DMS 273 treated with DMSO at 0.1 percent for 48 hours (cell line): Measurements from ENCODE around the gene CDC42EP3.

Experiments
- DNase-seq: peaks from one replicate; lab custom pipeline; 2025; lab: John Stamatoyannopoulos, UW

CDC42EP3 gene

DNA sequence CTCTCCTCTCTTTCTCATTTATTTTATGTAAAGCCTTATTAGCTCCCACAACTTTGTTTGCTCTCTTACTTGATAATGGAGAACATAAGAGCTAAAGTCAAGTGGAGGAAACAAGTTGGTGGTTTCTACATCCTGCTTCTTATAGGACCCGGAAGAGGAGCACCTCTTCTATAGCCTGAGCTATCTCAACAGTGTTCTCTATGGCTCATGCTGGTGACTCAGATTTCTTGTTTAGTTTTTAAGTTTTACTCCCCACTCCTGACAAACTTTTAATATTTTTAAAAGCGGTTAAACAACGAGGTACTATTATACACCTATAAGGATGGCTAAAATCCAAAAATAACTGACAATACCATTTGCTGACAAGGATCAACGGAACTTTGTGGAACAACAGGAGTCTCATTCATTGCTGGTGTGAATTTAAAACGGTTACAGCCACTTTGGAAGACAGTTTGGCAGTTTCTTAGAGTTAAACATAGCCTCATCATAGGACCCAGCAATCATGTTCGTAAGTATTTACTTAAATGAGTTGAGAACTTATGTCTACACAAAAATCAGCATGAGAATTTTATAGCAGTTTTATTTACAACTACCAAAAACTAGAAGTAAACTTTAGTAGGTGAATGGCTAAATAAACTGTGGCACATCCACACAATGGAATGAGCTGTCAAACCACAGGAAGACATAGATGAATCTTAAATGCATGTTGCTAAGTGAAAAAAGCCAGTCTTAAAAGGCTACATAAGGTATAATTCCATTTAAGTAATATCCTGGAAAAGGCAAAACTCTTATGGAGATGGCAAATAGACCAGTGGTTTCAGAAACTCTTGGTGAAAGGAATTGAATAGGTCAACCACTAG lies 12.7 kb upstream of the CDC42EP3 start:
- no peak for DNase-seq

DNA sequence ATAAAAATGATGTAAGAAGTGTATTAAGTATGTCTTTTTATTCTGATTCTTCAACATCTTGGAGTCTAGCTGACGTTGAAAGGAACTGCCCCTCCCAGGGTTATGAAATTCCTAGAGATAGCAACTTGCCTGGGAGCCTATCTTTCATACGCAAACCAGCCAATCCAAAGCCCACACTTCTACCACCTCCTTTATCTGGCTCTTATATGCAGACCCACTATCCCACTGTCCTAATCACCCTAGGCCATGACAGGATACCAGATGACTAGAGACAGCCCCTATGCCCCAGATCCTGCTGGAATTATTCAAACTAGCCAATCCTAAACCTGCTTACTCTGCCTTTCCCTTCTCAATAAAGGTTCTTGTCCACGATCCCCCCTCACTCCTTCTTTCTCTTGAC lies 11.8 kb upstream of the CDC42EP3 start:
- DNase-seq, result no peak

DNA sequence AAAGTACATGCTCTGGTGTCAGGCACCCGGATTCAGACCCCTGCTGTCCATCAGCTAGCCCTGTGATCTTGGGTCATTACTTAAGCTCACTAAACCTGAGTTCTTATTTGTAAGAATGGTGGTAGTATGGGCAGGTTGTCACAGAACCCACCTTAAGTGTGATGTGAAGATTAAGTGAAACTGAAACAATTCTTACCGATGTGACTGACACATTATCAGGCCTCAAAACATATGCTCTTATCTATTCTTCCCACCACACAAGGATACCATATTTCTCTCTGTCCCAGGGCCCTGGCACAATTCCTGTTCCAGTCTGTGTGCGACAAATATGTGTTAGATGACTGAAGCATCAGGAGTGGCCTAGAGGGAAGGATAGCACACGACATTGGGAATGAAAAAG lies 11.0 kb upstream of the CDC42EP3 start:
- DNase-seq, result no peak

DNA sequence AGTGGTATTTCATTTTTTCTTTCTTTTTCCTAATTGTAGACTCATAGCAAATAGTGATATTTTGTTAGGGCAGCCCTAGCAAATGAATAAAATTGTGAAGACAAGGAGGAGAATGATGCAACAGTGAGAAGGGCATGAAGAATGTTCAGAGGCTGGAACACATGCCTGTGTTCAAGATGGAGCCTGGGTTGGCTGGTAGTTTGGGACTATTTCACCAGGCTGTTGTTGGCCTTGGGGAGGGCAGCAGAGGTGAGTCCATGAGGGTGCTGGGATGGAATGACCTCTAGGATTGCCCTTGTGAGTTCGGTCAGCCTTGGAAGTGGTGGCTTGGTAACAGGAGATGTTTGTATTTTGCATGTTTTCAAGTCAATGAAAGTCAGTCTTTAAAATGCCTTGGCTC lies 10.1 kb upstream of the CDC42EP3 start:
- DNase-seq, result no peak

DNA sequence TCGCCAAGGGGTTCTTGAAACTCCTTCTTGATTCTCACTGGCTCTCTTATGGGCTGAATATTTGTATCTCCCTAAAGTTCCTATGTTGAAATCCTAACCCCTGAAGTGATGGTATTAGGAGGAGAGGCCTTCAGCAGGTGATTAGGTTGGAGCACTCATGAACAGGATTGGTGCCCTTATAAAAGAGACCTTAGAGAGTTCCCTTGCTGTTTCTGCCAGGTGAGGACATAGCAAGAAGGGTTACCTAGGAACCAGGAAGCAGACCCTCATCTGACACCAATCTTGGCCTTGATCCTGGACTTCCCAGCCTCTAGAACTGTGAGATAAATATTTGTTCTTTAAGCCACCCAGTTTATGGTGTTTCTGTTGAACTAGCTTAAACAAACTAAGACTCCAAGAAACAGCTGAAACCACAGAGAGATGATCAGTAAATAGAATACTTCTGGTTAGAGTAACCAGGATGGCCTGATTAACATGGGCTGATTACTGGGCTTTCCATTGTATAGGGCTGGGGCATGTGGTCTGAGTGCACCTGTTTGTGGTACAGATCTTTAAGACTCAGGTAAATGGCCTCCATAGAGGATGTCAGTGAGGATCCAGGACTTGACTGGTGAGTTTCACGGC lies 7.7 kb upstream of the CDC42EP3 start:
- DNase-seq, result no peak

GRCh38 chr2:37676274-37676673 lies 4.8 kb upstream of the CDC42EP3 start:
- no peak for DNase-seq

- DNase-seq, result no peak
These were observed 3.5 kb upstream of the CDC42EP3 start for GRCh38 chr2:37674946-37675345.

DNA sequence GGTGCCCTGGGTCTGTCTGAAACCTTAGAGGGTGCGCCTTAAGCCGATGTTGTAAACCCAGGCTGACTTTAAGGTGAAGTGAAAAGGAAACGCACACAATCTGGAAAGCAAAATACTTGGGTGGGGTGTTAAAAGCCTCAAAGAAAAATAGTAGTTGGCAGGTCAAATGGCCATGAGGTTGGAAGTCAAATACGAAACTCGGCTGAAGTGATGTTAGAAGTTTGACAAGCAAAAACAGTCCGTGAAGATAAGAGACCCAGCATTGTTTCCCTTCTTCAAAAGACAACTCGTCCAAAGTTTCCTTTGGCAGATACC lies 1.4 kb upstream of the CDC42EP3 start:
- no peak for DNase-seq

DNA sequence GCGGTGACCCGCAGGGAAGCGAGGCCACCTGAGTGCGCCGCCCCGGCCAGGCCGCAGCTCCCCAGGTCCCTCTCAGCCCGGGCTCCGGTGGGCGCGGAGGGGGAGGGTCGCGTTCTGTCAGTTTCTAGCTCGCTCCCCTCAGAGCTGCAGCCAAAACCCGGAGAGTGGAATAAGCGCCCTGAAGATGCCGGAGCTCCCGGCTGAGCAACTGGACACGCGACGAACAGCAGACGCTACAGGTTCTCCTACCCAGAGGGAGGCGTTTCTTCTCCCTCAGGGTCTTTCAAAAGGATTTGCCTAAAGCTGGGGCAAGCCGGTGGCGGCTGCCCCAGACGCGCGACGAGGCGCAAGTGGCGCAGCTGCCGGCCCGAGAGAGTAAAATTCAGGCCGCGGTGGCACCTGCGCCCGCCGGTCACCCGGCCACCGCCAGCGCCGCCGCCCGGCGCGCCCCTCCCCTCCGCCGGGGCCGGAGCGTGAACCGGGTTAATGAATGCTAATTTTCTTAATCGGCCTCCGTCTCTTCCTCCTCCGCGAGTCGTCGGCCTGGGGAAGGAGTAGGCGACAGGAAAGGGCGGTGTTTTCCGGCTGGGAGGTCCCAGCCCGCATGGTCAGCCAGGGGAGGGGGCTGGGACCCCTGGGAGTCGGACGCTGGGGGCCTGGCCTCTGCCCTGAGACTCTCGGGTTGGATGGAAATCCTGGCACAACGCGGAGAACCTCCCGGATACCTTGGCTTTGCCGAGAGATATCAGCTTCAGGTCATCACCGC lies 845 bp upstream of the CDC42EP3 start:
- peak; percentile 72 for DNase-seq

DNA sequence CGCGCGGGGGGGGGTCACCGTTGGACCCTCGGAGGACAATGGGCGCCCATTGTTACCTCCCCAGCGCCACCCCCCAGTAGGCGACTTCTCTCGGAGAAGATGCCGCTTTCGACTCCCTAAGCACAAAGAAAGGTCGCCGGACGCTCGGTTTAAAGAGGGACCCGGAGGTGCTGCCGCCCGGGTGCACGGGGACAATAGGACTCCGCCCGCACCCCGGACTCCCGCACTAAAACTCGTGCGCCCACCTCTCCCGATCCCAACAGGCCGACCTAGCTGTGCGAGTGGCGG lies 318 bp upstream of the CDC42EP3 start:
- peak; percentile 55 for DNase-seq

GRCh38 chr2:37670378-37671008 lies 949 bp downstream of the CDC42EP3 start:
- no peak for DNase-seq

- DNase-seq, result no peak
These were observed 2.0 kb downstream of the CDC42EP3 start for GRCh38 chr2:37669446-37669845.

DNA sequence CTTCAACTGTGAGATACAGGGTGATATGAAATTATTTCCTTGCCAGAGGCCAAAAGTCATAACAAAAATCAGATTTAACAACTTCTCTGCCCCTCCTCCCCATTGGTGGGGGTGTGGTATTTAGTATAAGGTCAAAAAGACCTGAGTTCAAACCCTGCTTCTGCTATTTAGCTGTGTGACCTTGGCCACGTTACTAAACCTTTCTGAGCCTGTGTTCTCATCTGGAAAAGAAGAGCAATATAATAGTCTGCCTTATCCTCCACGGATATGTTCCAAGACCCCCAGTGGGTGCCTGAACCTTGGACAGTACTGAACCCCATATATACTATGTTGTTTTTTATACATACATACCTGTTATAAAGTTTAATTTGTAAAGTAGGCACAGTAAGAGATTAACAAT lies 3.7 kb downstream of the CDC42EP3 start:
- no peak for DNase-seq

DNA sequence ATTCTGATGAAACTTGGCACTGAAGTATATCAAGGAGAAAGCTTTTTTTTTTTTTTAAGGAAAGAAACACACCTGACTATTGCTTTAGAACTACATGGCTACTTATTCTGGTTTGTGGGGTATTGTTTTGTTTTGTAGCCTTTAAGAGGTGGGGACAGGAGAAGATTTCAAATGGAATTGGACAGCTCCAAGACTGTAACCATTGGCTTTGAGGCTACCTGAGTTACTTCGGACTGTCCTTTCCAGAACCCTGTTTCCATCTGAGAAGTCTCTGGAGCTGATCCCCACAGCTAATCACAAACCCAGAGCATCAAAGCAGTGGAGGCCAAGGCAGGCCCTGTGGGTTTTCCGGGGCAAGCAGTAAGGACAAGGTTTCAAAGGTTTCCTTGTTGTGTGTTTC lies 4.7 kb downstream of the CDC42EP3 start:
- DNase-seq, result no peak

GRCh38 chr2:37665604-37666362 lies 5.7 kb downstream of the CDC42EP3 start:
- DNase-seq, result no peak

GRCh38 chr2:37665043-37665442 lies 6.4 kb downstream of the CDC42EP3 start:
- DNase-seq, result no peak

DNA sequence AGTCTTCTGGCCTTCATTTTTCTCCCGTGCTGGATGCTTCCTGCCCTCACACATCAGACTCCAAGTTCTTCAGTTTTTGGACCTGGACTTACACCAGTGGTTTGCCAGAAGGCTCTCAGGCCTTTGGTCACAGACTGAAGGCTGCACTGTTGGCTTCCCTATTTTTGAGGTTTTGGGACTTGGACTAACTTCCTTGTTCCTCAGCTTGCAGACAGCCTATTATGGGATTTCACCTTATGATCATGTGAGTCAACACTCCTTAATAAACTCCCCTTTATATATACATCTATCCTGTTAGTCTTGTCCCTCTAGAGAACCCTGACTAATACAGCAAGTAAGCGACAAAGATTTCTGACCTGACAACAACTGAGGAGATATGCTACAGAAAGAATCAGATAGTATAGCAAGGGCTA lies 7.2 kb downstream of the CDC42EP3 start:
- DNase-seq, result no peak

DNA sequence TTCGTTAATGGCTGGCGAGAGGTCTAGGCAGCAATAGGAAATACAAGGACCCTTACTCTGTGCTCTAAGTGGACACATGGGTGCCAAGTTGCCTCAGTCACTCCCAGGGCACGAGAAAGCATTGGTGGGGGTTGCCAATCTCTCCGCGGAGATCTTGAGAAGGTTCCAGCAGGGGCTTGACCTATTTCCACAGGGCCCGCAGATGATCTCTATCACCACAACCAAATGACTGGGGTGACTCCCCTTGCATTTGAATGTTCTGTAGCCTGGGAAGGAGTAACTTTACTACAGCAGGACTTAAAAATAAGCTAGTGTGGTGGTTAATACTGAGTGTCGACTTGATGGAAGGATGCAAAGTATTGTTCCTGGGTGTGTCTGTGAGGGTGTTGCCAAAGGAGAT lies 8.1 kb downstream of the CDC42EP3 start:
- DNase-seq, result no peak

- no peak for DNase-seq
These were observed 11.7 kb downstream of the CDC42EP3 start for GRCh38 chr2:37659723-37660122.

GRCh38 chr2:37658682-37659081 lies 12.8 kb downstream of the CDC42EP3 start:
- no peak for DNase-seq

DNA sequence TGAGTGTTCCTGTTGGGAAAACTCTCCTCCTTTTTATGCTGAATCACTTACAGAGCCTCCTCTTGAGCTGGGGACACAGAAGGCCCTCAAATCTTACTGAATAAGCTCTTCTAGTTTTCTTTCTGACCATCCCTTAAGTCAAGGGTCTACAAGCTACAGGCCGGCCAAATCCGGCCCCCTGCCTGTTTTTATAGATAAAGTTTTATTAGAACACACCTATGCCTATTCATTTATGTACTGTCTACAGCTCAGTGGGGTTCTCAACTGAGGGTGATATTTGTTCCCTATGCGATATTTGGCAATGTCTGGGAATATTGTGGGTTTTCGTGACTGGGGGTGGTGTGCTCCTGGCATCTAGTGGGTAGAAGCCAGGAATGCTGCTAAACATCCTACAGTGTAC lies 14.0 kb downstream of the CDC42EP3 start:
- no peak for DNase-seq
